B cell (primary cell): ENCODE data around the gene IL34. TPM values are rescaled to one million over a fixed set of nuclear protein-coding genes. Genes with fewer than 3 reads are reported as not detected.
"Not testable (repeated sequence)": the region's sequence is repeated elsewhere in the genome, so short reads cannot be mapped to it uniquely, and the experiment has no call there.

Source experiments
- ATAC-seq: fragments of 200-7000 bp; cut with Tn5 transposase; one replicate; pipeline ENCODE4 v1.10.0; 2021; ENCODE audit warnings: low read depth, mild to moderate bottlenecking, moderate number of reproducible peaks, moderate library complexity
- CTCF ChIA-PET: fragments of 350-600 bp; sonication (Branson Sonifier 250); formaldehyde crosslinking; loops from one replicate; lab custom pipeline; 2021; ENCODE audit warnings: antibody characterized with exemption, inconsistent platforms; lab: Charles Lee
- POLR2A ChIA-PET: fragments of 350-600 bp; sonication (Branson Sonifier 250); formaldehyde crosslinking; loops from one replicate; lab custom pipeline; 2021; ENCODE audit warnings: antibody characterized with exemption; lab: Charles Lee
- DNase-seq: peaks from one replicate; pipeline ENCODE4 v3.0.0; 2013
- H2AFZ ChIP-seq: 2 replicates; pipeline ENCODE4 v1.6.1; 2012; ENCODE audit warnings: mild to moderate bottlenecking, low read depth, low read length; ENCODE audit not compliant: insufficient read depth, poor library complexity, severe bottlenecking
- H3K27ac ChIP-seq, 2 donors: 1 replicate in 1 of 2; 2 replicates in 1 of 2; pipeline ENCODE4 v1.5.1; 2012 to 2013; ENCODE audit warnings: low read length in 2 of 2, mild to moderate bottlenecking in 2 of 2, moderate library complexity in 1 of 2
- H3K27me3 ChIP-seq, 4 experiments: fragments of 200-600 bp in 1 of 4; sonication (generic) in 1 of 4; replicated peaks in 1 of 4; 1 replicate in 2 of 4; 2 replicates in 2 of 4; pipeline versions ENCODE4 v1.6.1 to v1.7.0; 2013 to 2016; ENCODE audit warnings: low read length in 3 of 4, mild to moderate bottlenecking in 2 of 4, mixed read lengths in 1 of 4, moderate library complexity in 1 of 4; ENCODE audit not compliant: insufficient read depth in 4 of 4, control insufficient read depth in 3 of 4; ENCODE audit errors: control extremely low read depth in 1 of 4
- H3K36me3 ChIP-seq, 2 experiments: replicated peaks in 1 of 2; 1 replicate in 1 of 2; 2 replicates in 1 of 2; pipeline versions ENCODE4 v1.6.1 to v1.7.1; 2013; ENCODE audit warnings: low read length in 1 of 2; ENCODE audit not compliant: insufficient read depth in 2 of 2, control insufficient read depth in 1 of 2; ENCODE audit errors: control extremely low read depth in 1 of 2, extremely low read depth in 1 of 2
- H3K4me1 ChIP-seq, 2 donors: fragments of 200-600 bp in 1 of 2; sonication (generic) in 1 of 2; 1 replicate in 1 of 2; 2 replicates in 1 of 2; pipeline versions ENCODE4 v1.5.1 to v1.6.1; 2013 to 2017; ENCODE audit warnings: low read length in 2 of 2; ENCODE audit not compliant: control insufficient read depth in 2 of 2, insufficient read depth in 2 of 2
- H3K4me2 ChIP-seq: replicated peaks from 2 replicates; pipeline ENCODE3; 2012; ENCODE audit warnings: mild to moderate bottlenecking, low read depth, low read length; ENCODE audit not compliant: poor library complexity, severe bottlenecking
- H3K4me3 ChIP-seq, 5 experiments: fragments of 200-600 bp in 1 of 5; sonication (generic) in 1 of 5; 1 replicate in 3 of 5; 2 replicates in 2 of 5; pipeline versions ENCODE4 v1.5.1 to v1.7.0; 2011 to 2016; ENCODE audit warnings: low read length in 4 of 5, mild to moderate bottlenecking in 4 of 5, low read depth in 2 of 5, control low read depth in 1 of 5, moderate library complexity in 1 of 5; ENCODE audit not compliant: insufficient read depth in 1 of 5; ENCODE audit errors: control extremely low read depth in 1 of 5, extremely low read depth in 1 of 5
- H3K79me2 ChIP-seq: fragments of 200-600 bp; sonication (generic); one replicate; pipeline ENCODE4 v1.6.0; 2016; ENCODE audit warnings: low read length; ENCODE audit not compliant: control insufficient read depth, insufficient read depth
- H3K9ac ChIP-seq: fragments of 200-600 bp; sonication (generic); 2 replicates; pipeline ENCODE4 v1.6.1; 2017; ENCODE audit warnings: mild to moderate bottlenecking, low read length, moderate library complexity
- H3K9me3 ChIP-seq, 3 donors: one replicate each; pipeline versions ENCODE4 v1.6.1 to v1.7.1; 2013; ENCODE audit warnings: low read length in 2 of 3; ENCODE audit not compliant: control insufficient read depth in 2 of 3, insufficient read depth in 1 of 3; ENCODE audit errors: control extremely low read depth in 1 of 3
- H4K20me1 ChIP-seq: 2 replicates; pipeline ENCODE4 v1.6.0; 2012; ENCODE audit warnings: mild to moderate bottlenecking, low read length; ENCODE audit not compliant: insufficient read depth, control insufficient read depth, poor library complexity, severe bottlenecking
- H3K27ac Mint-ChIP-seq: one replicate; pipeline ENCODE4 v1.8.0; 2021; ENCODE audit warnings: mixed read lengths
- H3K27me3 Mint-ChIP-seq: one replicate; pipeline ENCODE4 v1.8.0; 2021; ENCODE audit warnings: mixed read lengths
- H3K4me1 Mint-ChIP-seq: one replicate; pipeline ENCODE4 v1.8.0; 2021; ENCODE audit warnings: mixed read lengths
- H3K4me3 Mint-ChIP-seq: one replicate; pipeline ENCODE4 v1.8.0; 2021; ENCODE audit warnings: mixed read lengths
- H3K9me3 Mint-ChIP-seq: one replicate; pipeline ENCODE4 v1.8.0; 2022; ENCODE audit warnings: mixed read lengths; ENCODE audit not compliant: insufficient read depth
- CTCF ChIP-seq: fragments of 200-600 bp; IDR thresholded peaks from one replicate; pipeline ENCODE4 v1.8.0; 2022; ENCODE audit warnings: antibody characterized with exemption, mild to moderate bottlenecking
- EZH2 ChIP-seq: IDR thresholded peaks from 2 replicates; pipeline ENCODE4 v1.6.1; 2012; ENCODE audit warnings: borderline replicate concordance, low read depth, mild to moderate bottlenecking, moderate library complexity, low read length; ENCODE audit not compliant: insufficient read depth, poor library complexity, severe bottlenecking
- WGBS: methylation state at CpG from one replicate; pipeline ENCODE4 v1.1.5; 2013; ENCODE audit warnings: missing lambda C conversion rate; ENCODE audit not compliant: insufficient coverage; 5-methylcytosine and 5-hydroxymethylcytosine counted together
- intact Hi-C: fragments of 100-400 bp; cut with micrococcal nuclease; formaldehyde crosslinking; loops from one replicate; pipeline ENCODE4 v1.10.0; 2022
- polyA plus RNA-seq: library from polyadenylated mRNA; depleted of rRNA; stranded (reverse); fragments of >200 nt; gene quantifications from 2 replicates; pipeline ENCODE4 v1.2.3, GENCODE V29; 2012
- total RNA-seq, 2 donors: library from RNA; stranded (reverse); fragments of 120-200 nt in 1 of 2; gene quantifications; 1 replicate in 1 of 2; 2 replicates in 1 of 2; pipeline versions ENCODE4 v1.2.3 to v1.2.4, GENCODE V29; 2013 to 2022

Gene IL34
- total and polyA plus RNA-seq, 2 donors (not counting 1 experiment from before 2014, with no cell fraction given): 0.09 TPM; not detected in 1

GRCh38 chr16:70638814-70639792 lies 7.3 kb upstream of the IL34 start:
- H3K27ac ChIP-seq: no peak overlapping the region
- no peaks in the 10 kb centered on the region for H3K36me3 ChIP-seq
- no peaks in the 10 kb centered on the region for H3K4me1 ChIP-seq
- H3K9ac ChIP-seq: no peak overlapping the region
- H3K4me1 Mint-ChIP-seq: no peaks in the 10 kb centered on the region
- ChIA-PET POLR2A (no interaction called here), CTCF (no interaction called here)
- no peak overlapping the region for H3K4me3 Mint-ChIP-seq
- intact Hi-C loops: no loop called here
- no peak overlapping the region for H3K4me2 ChIP-seq
- peaks cover 12% of the 10 kb centered on the region for H3K27me3 Mint-ChIP-seq
- TF ChIP-seq CTCF: no peak
- TF ChIP-seq EZH2: no peak
- H3K4me3 ChIP-seq: no peak overlapping the region
- H3K79me2 ChIP-seq: no peaks in the 10 kb centered on the region
- no peak overlapping the region for H3K27ac Mint-ChIP-seq
- no peak overlapping the region for H2AFZ ChIP-seq
- no peaks in the 10 kb centered on the region for H3K27me3 ChIP-seq
- ATAC-seq (no peak), DNase-seq (no peak)
- H3K9me3 Mint-ChIP-seq: no peaks in the 10 kb centered on the region
- H3K9me3 ChIP-seq: no peaks in the 10 kb centered on the region
- 87% methylated on average over 15 of the region's 18 CpGs for WGBS
- H4K20me1 ChIP-seq: no peaks in the 10 kb centered on the region

GRCh38 chr16:70642633-70643032 lies 3.7 kb upstream of the IL34 start:
- Mint-ChIP-seq H3K27me3 (peaks cover 12% of the 10 kb centered on the region), H3K4me3 (no peak overlapping the region), H3K27ac (no peak overlapping the region), H3K9me3 (no peaks in the 10 kb centered on the region), H3K4me1 (no peaks in the 10 kb centered on the region)
- ATAC-seq (no peak), DNase-seq (no peak)
- TF ChIP-seq EZH2 (no peak), CTCF (no peak)
- H3K79me2 ChIP-seq: no peaks in the 10 kb centered on the region
- H4K20me1 ChIP-seq: no peaks in the 10 kb centered on the region
- no peak overlapping the region for H2AFZ ChIP-seq
- H3K9me3 ChIP-seq: no peaks in the 10 kb centered on the region
- no CpG with 5 or more reads among the region's 1 CpG for WGBS
- ChIA-PET POLR2A (no interaction called here), CTCF (no interaction called here)
- no peak overlapping the region for H3K9ac ChIP-seq
- no peaks in the 10 kb centered on the region for H3K36me3 ChIP-seq
- H3K27ac ChIP-seq: no peak overlapping the region
- H3K27me3 ChIP-seq: no peaks in the 10 kb centered on the region
- intact Hi-C loops: no loop called here
- H3K4me1 ChIP-seq: no peaks in the 10 kb centered on the region
- no peak overlapping the region for H3K4me3 ChIP-seq
- H3K4me2 ChIP-seq: no peak overlapping the region

GRCh38 chr16:70643264-70643663 lies 3.1 kb upstream of the IL34 start:
- H3K9ac ChIP-seq, ATAC-seq, H3K4me1 ChIP-seq, H3K27me3 ChIP-seq, H3K27ac ChIP-seq, H4K20me1 ChIP-seq, intact Hi-C loops, H3K4me3 ChIP-seq, H3K36me3 ChIP-seq, H2AFZ ChIP-seq, H3K79me2 ChIP-seq, H3K4me3 Mint-ChIP-seq, H3K27ac Mint-ChIP-seq, DNase-seq, H3K9me3 ChIP-seq, H3K9me3 Mint-ChIP-seq, H3K4me2 ChIP-seq, H3K4me1 Mint-ChIP-seq, CTCF ChIA-PET, POLR2A ChIA-PET: not testable (repeated sequence)
- H3K27me3 Mint-ChIP-seq: peaks cover 12% of the 10 kb centered on the region
- WGBS: 90% methylated on average over 6 of the region's 7 CpGs
